Umbilical cord (tissue), 2 donors: ENCODE measurements around the gene MINPP1. TPM values are rescaled to one million over a fixed set of nuclear protein-coding genes. Genes with fewer than 3 reads are reported as not detected.
"Not testable (repeated sequence)": the region's sequence is repeated elsewhere in the genome, so short reads cannot be mapped to it uniquely, and the experiment has no call there.

Experiments used
- DNase-seq: peaks from one replicate; pipeline ENCODE4 v3.0.0-alpha.2; 2015; ENCODE audit warnings: low spot score
- total RNA-seq: library from RNA; depleted of rRNA; stranded (reverse); fragments of >200 nt; gene quantifications from one replicate; pipeline ENCODE4 v1.2.3, GENCODE V29; 2014; ENCODE audit warnings: low replicate concordance; ENCODE audit not compliant: insufficient read depth

The MINPP1 gene, protein sequence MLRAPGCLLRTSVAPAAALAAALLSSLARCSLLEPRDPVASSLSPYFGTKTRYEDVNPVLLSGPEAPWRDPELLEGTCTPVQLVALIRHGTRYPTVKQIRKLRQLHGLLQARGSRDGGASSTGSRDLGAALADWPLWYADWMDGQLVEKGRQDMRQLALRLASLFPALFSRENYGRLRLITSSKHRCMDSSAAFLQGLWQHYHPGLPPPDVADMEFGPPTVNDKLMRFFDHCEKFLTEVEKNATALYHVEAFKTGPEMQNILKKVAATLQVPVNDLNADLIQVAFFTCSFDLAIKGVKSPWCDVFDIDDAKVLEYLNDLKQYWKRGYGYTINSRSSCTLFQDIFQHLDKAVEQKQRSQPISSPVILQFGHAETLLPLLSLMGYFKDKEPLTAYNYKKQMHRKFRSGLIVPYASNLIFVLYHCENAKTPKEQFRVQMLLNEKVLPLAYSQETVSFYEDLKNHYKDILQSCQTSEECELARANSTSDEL
- 28.4 TPM for total RNA-seq

GRCh38 chr10:87504640-87505365 lies at the start of gene MINPP1:
Gene MINPP1, plus strand, starts transcription at chr10:87504893. Its CDS starts 23 bp downstream, at chr10:87504916.
- peak; percentile 90 for DNase-seq

- DNase-seq: not testable (repeated sequence)
Measured at GRCh38 chr10:87456586-87457220, 48.0 kb upstream of the MINPP1 start.

DNA sequence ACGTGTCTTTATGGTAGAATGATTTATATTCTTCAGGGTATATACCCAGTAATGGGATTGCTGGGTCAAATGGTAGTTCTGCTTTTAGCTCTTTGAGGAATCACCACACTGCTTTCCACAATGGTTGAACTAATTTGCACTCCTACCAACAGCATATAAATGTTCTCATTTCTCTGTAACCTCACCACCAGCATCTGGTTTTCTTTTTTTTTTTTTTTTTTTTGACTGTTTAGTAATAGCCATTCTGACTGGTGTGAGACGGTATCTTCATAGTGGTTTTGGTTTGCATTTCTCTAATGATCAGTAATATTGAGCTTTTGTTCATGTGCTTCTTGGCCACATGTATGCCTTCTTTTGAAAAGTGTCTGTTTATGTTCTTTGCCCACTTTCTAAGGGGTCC lies 42.9 kb upstream of the MINPP1 start:
- not testable (repeated sequence) for DNase-seq

GRCh38 chr10:87466849-87467248 lies 37.8 kb upstream of the MINPP1 start:
- DNase-seq: not testable (repeated sequence)

- not testable (repeated sequence) for DNase-seq
Measured at GRCh38 chr10:87488733-87489132, 16.0 kb upstream of the MINPP1 start.

GRCh38 chr10:87490285-87490684 lies 14.4 kb upstream of the MINPP1 start:
- DNase-seq: not testable (repeated sequence)

- not testable (repeated sequence) for DNase-seq
Measured at GRCh38 chr10:87492450-87492849, 12.2 kb upstream of the MINPP1 start.

GRCh38 chr10:87495446-87495845 lies 9.2 kb upstream of the MINPP1 start:
- not testable (repeated sequence) for DNase-seq

DNA sequence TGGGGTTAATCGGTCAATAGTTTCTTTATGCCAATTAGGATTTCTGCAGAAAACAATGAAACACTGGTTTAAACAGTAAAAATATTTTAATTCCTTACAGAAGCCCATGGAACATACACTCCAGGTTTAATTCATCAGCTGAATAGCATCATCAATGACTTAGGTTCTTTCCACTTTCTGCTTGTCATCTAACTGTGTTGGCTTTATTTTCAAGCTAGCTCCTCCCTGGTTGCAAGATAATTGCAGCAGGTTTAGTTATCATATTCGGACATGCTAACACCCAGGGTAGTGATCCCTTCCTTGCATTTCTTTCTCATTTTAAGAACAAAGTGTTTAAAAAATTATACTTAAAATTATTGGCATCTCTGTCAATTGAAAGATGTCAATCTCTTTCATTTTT lies 7.3 kb upstream of the MINPP1 start:
- DNase-seq: not testable (repeated sequence)

GRCh38 chr10:87498106-87498789 lies 6.4 kb upstream of the MINPP1 start:
- DNase-seq: not testable (repeated sequence)

DNA sequence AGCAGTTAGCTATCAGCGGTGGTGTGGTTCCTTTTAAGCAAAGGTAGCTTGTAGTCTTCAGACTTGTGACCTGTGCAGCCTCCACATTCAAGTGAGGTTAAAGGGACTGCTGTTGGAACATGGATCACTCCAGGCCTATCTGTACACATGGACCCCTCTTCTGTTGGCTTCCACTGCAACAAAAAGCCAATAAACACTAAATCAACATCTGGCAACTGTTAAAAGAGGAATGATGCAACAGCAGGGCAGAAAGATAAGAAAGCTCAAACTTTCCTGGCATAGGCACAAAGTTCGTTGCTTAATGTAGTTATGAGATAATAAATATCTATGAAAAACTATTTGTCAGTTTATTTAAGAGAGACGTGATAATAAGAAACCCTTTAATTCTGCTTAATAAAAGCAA lies 4.0 kb upstream of the MINPP1 start:
- DNase-seq: peak; percentile 86

DNA sequence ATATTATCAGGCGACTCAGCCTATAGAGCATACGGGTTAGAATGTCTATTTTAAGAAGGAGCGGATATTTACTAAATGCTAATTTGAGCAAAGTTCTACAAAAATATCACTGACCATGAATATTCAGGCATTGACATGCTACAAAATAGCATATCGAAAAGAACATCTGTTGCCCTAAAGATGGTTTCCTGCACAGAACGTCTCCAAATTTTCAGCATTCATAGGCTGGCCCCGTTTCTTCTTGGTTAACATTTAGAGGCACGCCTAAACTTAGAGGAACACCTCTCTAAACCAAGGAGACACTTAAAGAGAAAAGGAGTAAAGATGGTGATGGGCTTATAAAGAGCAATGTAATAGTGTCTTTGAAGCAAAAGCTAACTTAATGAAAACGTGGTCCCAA lies 1.3 kb upstream of the MINPP1 start:
- DNase-seq: no peak

- peak; percentile 58 for DNase-seq
Measured at GRCh38 chr10:87503886-87504285, 807 bp upstream of the MINPP1 start.

- DNase-seq: no peak
Measured at GRCh38 chr10:87504307-87504639, 420 bp upstream of the MINPP1 start.

DNA sequence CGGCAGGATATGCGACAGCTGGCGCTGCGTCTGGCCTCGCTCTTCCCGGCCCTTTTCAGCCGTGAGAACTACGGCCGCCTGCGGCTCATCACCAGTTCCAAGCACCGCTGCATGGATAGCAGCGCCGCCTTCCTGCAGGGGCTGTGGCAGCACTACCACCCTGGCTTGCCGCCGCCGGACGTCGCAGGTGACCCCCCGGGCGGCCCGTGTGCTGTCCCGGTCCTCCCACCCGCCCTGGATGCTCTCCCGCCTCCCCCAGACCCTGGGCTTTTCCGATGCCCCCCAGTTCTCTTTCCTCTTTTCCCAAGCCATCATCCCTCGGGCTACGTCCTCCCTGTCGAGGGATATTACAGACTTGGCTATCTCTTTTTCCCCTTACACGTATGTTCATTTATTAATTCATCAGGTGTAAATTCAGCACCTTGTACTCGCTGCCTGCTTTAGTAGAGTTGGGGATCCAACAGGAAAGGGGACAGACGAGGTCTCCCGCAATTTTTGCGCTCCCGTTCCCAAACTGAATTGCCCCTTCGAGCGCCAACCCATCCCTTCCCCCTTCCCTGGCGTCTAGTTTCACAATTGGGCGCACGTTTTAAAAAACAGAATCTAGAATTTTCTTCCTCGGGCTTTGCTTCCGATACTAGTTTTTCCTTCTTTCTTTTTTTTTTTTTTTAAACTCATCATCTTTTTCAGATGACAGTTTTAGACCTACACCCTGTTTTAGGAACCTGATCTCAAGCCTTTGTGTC lies 846 bp downstream of the MINPP1 start:
- peak; percentile 42 for DNase-seq

GRCh38 chr10:87506956-87507355 lies 2.3 kb downstream of the MINPP1 start:
- no peak for DNase-seq

DNA sequence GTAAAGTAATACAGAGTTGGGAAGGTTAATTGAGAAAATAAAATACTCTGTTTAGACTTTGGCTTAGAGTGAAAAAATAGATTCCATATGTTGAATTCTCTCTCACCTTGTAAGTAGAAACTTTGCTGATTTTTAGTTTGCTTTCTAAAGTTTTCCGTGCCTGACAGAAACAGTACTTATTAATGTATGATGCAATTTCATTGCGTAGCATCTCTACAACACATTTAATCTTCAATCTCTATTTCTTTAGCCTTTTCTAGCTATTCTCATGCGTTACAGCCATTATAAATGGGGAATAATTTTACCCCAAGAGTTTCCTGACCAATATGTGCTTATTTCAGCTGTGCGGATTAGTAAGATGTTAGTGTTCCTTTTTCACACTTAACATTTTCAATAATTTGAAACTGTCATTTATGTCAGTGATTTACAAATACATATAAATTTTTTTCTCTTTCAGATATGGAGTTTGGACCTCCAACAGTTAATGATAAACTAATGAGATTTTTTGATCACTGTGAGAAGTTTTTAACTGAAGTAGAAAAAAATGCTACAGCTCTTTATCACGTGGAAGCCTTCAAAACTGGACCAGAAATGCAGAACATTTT lies 3.3 kb downstream of the MINPP1 start:
- no peak for DNase-seq

DNA sequence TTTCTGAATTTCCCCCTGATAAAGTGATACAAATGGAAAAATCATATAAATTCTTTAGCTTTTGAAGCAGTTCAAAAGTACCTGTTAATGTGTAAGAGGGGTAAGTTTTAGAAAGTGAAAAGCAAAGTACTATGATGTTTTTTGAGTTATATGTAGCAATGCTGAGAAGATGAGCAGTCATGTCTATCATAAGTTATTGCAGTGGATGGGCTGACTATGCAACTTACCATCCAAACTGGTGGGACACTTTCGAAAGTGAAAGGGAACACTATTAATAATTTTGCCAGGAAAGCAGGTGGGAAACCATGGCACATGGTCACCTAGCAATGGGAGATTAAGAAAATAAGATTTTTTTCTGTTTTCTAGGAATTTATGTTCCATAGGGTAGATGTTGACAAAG lies 4.1 kb downstream of the MINPP1 start:
- DNase-seq: no peak

DNA sequence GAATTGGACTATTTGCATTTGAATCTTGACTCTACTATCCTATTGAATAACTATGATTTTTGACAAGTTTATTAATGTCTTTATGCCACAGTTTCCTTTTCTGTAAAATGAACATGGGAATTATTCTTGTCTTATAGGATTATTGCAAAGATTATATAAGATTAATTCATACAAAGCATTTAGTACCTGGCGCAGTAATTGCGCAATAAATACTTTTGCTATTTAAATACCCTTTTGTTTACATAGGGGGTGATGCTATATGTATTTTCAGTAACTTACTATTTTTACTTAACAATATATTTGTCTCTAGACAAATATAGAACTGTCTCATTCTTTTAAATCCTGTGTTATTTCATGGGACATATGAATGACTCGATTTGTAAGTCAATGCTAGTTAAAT lies 5.3 kb downstream of the MINPP1 start:
- DNase-seq: no peak

DNA sequence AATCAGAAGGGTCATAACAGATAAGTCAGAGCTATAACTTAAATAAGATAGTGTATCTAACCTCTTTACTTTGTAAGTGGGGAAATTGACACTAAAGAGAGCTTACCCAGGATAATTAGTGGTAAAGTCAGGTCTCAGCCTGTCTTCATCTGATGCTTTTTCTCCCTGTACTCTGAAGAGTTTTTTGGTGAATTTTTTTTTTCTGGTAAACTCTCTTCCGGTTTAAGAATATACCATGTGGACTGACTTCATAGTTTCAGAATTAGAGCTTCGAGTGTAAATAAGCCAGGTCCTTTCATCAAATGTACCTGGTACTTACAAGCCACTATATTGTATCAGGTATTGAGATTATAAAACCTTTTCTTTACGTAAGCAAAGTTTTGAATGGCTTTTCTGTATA lies 6.8 kb downstream of the MINPP1 start:
- no peak for DNase-seq
